Measurements from ENCODE around the gene FGF14. TPM values are rescaled to one million over a fixed set of nuclear protein-coding genes. Genes with fewer than 3 reads are reported as not detected.
"Not testable (repeated sequence)": the region's sequence is repeated elsewhere in the genome, so short reads cannot be mapped to it uniquely, and the experiment has no call there.

The FGF14 gene
- total RNA-seq, 1 experiment from 2014 or later = 1.0 TPM

- no peak for DNase-seq (ENCODE audit: low spot score)
Observed at GRCh38 chr13:102136735-102137296, 265.0 kb downstream of the FGF14 start.

GRCh38 chr13:102132777-102133295 is 269.0 kb downstream of the FGF14 start:
- DNase-seq (ENCODE audit: low spot score) = no peak

- DNase-seq (ENCODE audit: low spot score) = no peak
Observed at GRCh38 chr13:102131246-102131645, 270.6 kb downstream of the FGF14 start.

- peak; percentile 36 for DNase-seq (ENCODE audit: low spot score)
Observed at GRCh38 chr13:102128216-102128810, 273.5 kb downstream of the FGF14 start.

- no peak for DNase-seq (ENCODE audit: low spot score)
Observed at GRCh38 chr13:102127153-102127552, 274.7 kb downstream of the FGF14 start.

GRCh38 chr13:102122147-102122546 is 279.7 kb downstream of the FGF14 start:
- DNase-seq (ENCODE audit: low spot score) = no peak

GRCh38 chr13:102117175-102117831 is 284.5 kb downstream of the FGF14 start:
- DNase-seq (ENCODE audit: low spot score) = no peak

GRCh38 chr13:102103469-102103868 is 298.4 kb downstream of the FGF14 start:
- DNase-seq (ENCODE audit: low spot score) = no peak

GRCh38 chr13:102100234-102100633 is 301.6 kb downstream of the FGF14 start:
- DNase-seq (ENCODE audit: low spot score) = no peak

- no peak for DNase-seq (ENCODE audit: low spot score)
Observed at GRCh38 chr13:102097708-102098107, 304.1 kb downstream of the FGF14 start.

GRCh38 chr13:102093288-102093687 is 308.6 kb downstream of the FGF14 start:
- not testable (repeated sequence) for DNase-seq (ENCODE audit: low spot score)

- peak; percentile 3 for DNase-seq (ENCODE audit: low spot score)
Observed at GRCh38 chr13:102091231-102091630, 310.6 kb downstream of the FGF14 start.

GRCh38 chr13:102090532-102090931 is 311.3 kb downstream of the FGF14 start:
- DNase-seq (ENCODE audit: low spot score) = no peak

GRCh38 chr13:102089722-102090121 is 312.1 kb downstream of the FGF14 start:
- DNase-seq (ENCODE audit: low spot score) = no peak

GRCh38 chr13:102089177-102089576 is 312.7 kb downstream of the FGF14 start:
- DNase-seq (ENCODE audit: low spot score) = no peak

GRCh38 chr13:102073251-102073650 is 328.6 kb downstream of the FGF14 start:
- DNase-seq (ENCODE audit: low spot score) = no peak

- no peak for DNase-seq (ENCODE audit: low spot score)
Observed at GRCh38 chr13:102071711-102072110, 330.1 kb downstream of the FGF14 start.

GRCh38 chr13:102068323-102068722 is 333.5 kb downstream of the FGF14 start:
- not testable (repeated sequence) for DNase-seq (ENCODE audit: low spot score)

GRCh38 chr13:102055090-102055779 is 346.6 kb downstream of the FGF14 start:
- no peak for DNase-seq (ENCODE audit: low spot score)

- DNase-seq (ENCODE audit: low spot score) = no peak
Observed at GRCh38 chr13:102049853-102050252, 352.0 kb downstream of the FGF14 start.

- DNase-seq (ENCODE audit: low spot score) = no peak
Observed at GRCh38 chr13:102045731-102046130, 356.1 kb downstream of the FGF14 start.

GRCh38 chr13:102042746-102043145 is 359.1 kb downstream of the FGF14 start:
- no peak for DNase-seq (ENCODE audit: low spot score)
